HUES48 (cell line): ENCODE results near the gene SIX5.
"Not testable (repeated sequence)": the region's sequence is repeated elsewhere in the genome, so short reads cannot be mapped to it uniquely, and the experiment has no call there.

ENCODE experiments used
- H3K27ac ChIP-seq: one replicate; pipeline ENCODE4 v1.7.0; 2013; ENCODE audit warnings: low read depth, low read length, inconsistent platforms
- H3K27me3 ChIP-seq: 2 replicates; pipeline ENCODE4 v1.6.1; 2013; ENCODE audit warnings: mild to moderate bottlenecking, low read length; ENCODE audit not compliant: control insufficient read depth, insufficient read depth
- H3K36me3 ChIP-seq: 2 replicates; pipeline ENCODE4 v1.6.1; 2013; ENCODE audit warnings: low read length; ENCODE audit not compliant: control insufficient read depth, insufficient read depth
- H3K4me1 ChIP-seq: 2 replicates; pipeline ENCODE4 v1.6.1; 2013; ENCODE audit warnings: mild to moderate bottlenecking, low read length; ENCODE audit not compliant: control insufficient read depth, insufficient read depth
- H3K4me3 ChIP-seq: 2 replicates; pipeline ENCODE4 v1.5.1; 2013; ENCODE audit warnings: mild to moderate bottlenecking, low read depth, low read length
- H3K9ac ChIP-seq: 2 replicates; pipeline ENCODE4 v1.6.1; 2013; ENCODE audit warnings: mild to moderate bottlenecking, low read depth, low read length, moderate library complexity
- H3K9me3 ChIP-seq: 2 replicates; pipeline ENCODE4 v1.6.1; 2013; ENCODE audit warnings: low read length; ENCODE audit not compliant: control insufficient read depth, insufficient read depth

The SIX5 gene

DNA sequence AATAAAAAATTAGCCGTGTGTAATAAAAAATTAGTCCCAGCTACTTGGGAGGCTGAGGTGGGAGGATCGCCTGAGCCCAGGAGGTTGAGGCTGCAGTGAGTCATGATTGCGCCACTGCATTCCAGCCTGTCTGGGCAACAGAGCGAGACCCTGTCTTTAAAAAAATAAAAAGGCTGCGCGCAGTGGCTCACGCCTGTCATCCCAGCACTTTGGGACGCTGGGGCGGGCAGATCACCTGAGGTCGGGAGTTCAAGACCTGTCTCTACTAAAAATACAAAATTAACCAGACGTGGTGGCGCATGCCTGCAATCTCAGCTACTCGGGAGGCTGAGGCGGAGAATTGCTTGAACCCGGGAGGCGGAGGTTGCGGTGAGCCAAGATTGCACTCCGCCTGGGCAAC lies 40.4 kb downstream of the SIX5 start:
- H3K27me3 ChIP-seq, H3K27ac ChIP-seq, H3K9ac ChIP-seq, H3K9me3 ChIP-seq, H3K36me3 ChIP-seq, H3K4me1 ChIP-seq, H3K4me3 ChIP-seq: not testable (repeated sequence)

DNA sequence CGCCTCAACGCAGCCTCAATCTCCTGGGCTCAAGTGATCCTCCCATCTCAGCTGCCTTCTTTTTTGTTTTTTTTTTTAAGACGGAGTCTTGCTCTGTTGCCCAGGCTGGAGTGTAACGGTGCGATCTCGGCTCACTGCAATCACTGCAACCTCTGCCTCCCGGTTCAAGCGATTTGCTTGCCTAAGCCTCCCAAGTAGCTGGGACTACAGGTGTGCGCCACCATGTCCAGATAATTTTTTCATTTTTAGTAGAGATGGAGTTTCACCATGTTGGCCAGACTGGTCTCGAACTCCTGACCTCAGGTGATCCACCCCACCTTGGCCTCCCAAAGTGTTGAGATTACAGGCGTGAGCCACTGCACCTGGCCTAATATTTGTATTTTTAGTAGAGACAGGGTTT lies 49.0 kb downstream of the SIX5 start:
- not testable (repeated sequence) for H3K9me3 ChIP-seq, H3K27ac ChIP-seq, H3K9ac ChIP-seq, H3K4me3 ChIP-seq, H3K27me3 ChIP-seq
- H3K36me3 ChIP-seq = peaks cover 17% of the 10 kb centered on the region
- H3K4me1 ChIP-seq = peaks cover 15% of the 10 kb centered on the region

DNA sequence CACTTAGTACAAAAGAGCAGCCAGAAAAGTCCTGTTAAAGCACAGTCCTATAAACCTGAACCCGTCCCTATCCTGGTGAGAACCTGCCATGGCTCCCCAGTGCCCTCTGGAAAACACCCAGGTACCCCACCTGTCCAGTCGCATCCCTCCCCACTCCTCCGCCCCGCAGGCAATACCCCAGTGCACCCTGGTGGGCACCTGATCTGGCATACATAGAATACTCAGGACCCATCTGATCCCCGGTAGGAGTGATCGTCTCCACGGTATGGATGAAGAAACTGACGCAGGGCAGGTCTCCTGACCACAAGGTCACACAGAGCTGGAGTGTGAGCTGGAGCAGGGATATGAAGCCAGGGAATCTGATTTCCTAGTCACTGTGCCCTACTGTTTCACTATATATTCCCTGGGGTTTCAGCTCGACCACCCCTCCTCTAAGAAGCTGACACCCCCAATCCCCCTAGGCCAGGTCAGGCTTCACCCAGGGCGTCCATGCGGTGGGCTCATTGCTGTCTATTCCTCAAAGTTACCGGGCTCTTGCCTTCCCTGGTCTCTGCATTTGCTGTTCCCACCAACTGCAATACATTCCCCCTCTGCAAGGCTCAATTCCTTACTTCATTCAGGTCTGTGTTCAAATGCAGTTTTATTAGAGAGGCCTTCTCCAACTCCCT lies 50.9 kb downstream of the SIX5 start:
- Histone ChIP-seq H3K36me3 (peaks cover 16% of the 10 kb centered on the region), H3K4me3 (peak overlapping the region; percentile 60), H3K27me3 (no peaks in the 10 kb centered on the region), H3K4me1 (peaks cover 15% of the 10 kb centered on the region), H3K9ac (peak overlapping the region; percentile 18), H3K27ac (peak overlapping the region; percentile 98), H3K9me3 (no peaks in the 10 kb centered on the region)

DNA sequence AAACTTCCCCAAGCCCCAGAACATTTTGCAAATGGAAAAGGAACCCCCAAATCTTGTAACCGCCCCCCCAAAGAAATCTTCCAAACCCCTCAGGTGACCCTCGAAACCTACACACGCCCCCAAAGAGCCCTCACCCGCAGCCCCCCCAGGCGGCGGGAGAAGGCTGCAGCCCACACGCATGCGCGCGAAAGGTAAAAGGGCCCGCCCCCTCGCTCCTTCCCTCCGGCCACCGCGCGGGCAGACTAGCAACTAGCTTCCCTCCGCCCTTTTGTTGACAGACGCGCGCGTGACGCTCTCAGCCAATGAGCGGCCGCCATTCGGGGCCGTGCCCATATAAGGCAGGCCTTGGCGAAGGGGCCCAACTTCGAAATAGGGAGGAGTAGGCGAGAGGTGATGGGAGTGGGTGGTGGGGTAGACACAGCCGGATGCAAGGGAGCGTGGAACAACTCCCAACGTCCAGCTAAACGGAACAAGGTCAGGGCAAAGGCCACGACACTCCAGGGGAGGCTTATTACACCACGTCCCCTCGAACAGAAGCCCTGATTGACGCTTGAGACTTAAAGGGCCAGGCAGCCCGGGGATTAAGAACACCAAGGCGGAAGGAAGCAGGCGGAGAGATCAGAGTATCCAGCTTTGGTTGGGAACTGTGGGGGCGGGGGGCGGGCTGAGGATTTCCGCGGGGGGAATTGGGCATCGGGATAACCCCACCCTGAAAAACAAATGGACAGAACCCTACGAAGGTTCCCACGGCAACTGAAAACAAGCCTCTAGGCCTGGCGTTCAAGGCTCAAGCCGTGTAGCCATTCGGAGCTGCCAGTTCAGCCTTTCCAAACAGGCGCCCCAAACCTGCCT lies 51.7 kb downstream of the SIX5 start:
- peak overlapping the region; percentile 91 for H3K9ac ChIP-seq
- H3K4me3 ChIP-seq = peak overlapping the region; percentile 87
- H3K27me3 ChIP-seq = no peaks in the 10 kb centered on the region
- peaks cover 20% of the 10 kb centered on the region for H3K36me3 ChIP-seq
- H3K27ac ChIP-seq = peak overlapping the region; percentile 98
- peaks cover 15% of the 10 kb centered on the region for H3K4me1 ChIP-seq
- H3K9me3 ChIP-seq = no peaks in the 10 kb centered on the region

DNA sequence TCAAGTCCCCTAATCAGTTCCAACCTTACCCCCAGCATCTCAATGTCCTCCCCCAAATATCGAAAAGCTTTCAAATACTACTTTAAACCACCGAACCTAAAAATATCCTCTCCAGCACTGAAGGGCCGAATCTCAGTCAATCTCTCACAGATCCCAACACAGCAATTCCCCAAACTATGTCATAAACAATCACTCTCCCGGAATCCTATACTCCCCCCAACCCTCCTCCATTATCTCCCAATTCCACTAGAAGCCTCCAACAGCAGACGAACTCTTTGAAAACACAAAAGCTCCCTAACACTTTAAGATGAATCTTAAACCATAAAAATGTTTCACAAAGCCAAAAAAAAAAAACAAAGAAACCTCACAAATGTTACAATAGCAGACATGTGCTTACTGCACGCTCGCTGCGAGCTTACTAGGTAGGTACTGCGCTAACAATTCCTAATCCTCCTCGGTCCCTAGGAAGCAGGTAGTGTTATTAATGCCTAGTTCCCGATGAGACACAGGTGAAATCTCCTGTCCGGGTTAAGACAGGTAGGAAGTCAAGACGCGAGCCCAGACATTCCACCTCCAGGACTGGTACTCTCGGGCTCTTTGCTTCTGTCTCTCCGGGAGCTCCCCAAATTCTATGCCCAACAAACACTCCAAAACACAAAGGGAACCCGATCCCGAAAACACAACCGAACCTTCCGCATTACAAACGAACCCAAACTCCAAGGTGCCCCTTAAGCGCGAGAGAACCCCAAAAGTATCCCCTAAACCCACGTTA lies 52.5 kb downstream of the SIX5 start:
- peaks cover 28% of the 10 kb centered on the region for H3K36me3 ChIP-seq
- H3K27me3 ChIP-seq = no peaks in the 10 kb centered on the region
- H3K4me3 ChIP-seq = peak overlapping the region; percentile 87
- peak overlapping the region; percentile 76 for H3K27ac ChIP-seq
- no peaks in the 10 kb centered on the region for H3K9me3 ChIP-seq
- H3K4me1 ChIP-seq = peaks cover 15% of the 10 kb centered on the region
- H3K9ac ChIP-seq = peak overlapping the region; percentile 91

DNA sequence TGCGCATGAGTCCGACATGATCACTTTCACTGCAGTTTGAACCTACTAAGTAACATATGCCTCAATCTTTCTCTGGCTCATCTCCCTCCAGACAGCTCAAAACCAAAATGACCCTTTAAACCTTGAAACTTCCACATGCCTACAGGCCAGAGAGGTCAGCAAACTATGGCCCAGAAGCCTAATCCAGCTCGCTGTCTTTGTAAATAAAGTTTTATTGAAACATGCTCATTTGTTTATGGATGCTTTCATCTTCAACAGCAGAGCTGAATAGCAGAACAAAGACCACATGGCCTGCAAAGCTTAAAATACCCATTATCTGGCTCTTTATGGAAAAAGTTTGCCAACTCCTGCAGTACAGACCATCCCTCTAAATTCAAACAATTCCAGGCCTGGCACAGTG lies 53.9 kb downstream of the SIX5 start:
- Histone ChIP-seq H3K36me3 (peaks cover 27% of the 10 kb centered on the region), H3K4me3 (no peak overlapping the region), H3K4me1 (peaks cover 15% of the 10 kb centered on the region), H3K9ac (no peak overlapping the region), H3K27ac (peak overlapping the region; percentile 24), H3K9me3 (no peaks in the 10 kb centered on the region), H3K27me3 (no peaks in the 10 kb centered on the region)
